Measurements from ENCODE around the gene NAT8L. TPM values are rescaled to one million over a fixed set of nuclear protein-coding genes. Genes with fewer than 3 reads are reported as not detected.

The NAT8L gene
- total RNA-seq, 1 experiment from 2014 or later: 1.6 TPM

GRCh38 chr4:2061186-2062131 is 2.3 kb downstream of the NAT8L start:
- no peaks in the 10 kb centered on the region for H3K36me3 ChIP-seq (ENCODE audit: low read depth, low read length)
- no peak for DNase-seq
- no peaks in the 10 kb centered on the region for H4K20me1 ChIP-seq (ENCODE audit: low read length)
- H3K4me3 ChIP-seq (ENCODE audit: low read length): no peak overlapping the region
- H3K4me2 ChIP-seq (ENCODE audit: low read length): no peak overlapping the region
- no peak overlapping the region for H3K27ac ChIP-seq (ENCODE audit: low read length)
- ChIA-PET CTCF (interaction anchor here (0.7 kb wide), 1 partner anchor 77 kb away, joined by 6 read pairs; no protein-coding TSS in a partner anchor), POLR2A (ENCODE audit: unreplicated experiment) (no interaction called here)
- TF ChIP-seq EZH2phosphoT487 (IDR thresholded peaks at IDR 0.05; ENCODE audit: borderline replicate concordance, low read length) (no peak), EZH2 (IDR thresholded peaks at IDR 0.05; ENCODE audit: low read length, unreplicated experiment) (no peak), CTCF (conservative IDR thresholded peaks at IDR 0.05; ENCODE audit: low read depth, low read length) (no peak)
- intact Hi-C loops (cut with micrococcal nuclease): no loop called here
- H3F3A ChIP-seq (ENCODE audit: low read length, unreplicated experiment): no peaks in the 10 kb centered on the region
- no peak overlapping the region for H2AFZ ChIP-seq (ENCODE audit: low read length)
- H3K79me2 ChIP-seq (ENCODE audit: low read length): no peaks in the 10 kb centered on the region
- no TSS peak for BruUV-seq (replicated peaks)
- H3K4me1 ChIP-seq (ENCODE audit: insufficient read depth, low read length): no peaks in the 10 kb centered on the region; the same call in 1 of the 2 replicates
- no peaks in the 10 kb centered on the region for H3K9me3 ChIP-seq (ENCODE audit: low read length)
- no peak for ATAC-seq
- H3K27me3 ChIP-seq (ENCODE audit: low read length): no peaks in the 10 kb centered on the region
- H3K9me2 ChIP-seq (replicated peaks; ENCODE audit: low read length): no peaks in the 10 kb centered on the region
- H3K9ac ChIP-seq (ENCODE audit: low read length): no peak overlapping the region

- Histone ChIP-seq H3K4me2 (ENCODE audit: low read length) (no peak overlapping the region), H3K9me2 (replicated peaks; ENCODE audit: low read length) (no peaks in the 10 kb centered on the region), H3K79me2 (ENCODE audit: low read length) (no peaks in the 10 kb centered on the region), H3K4me1 (ENCODE audit: insufficient read depth, low read length) (no peaks in the 10 kb centered on the region; the same call in 1 of the 2 replicates), H3F3A (ENCODE audit: low read length, unreplicated experiment) (no peaks in the 10 kb centered on the region), H2AFZ (ENCODE audit: low read length) (no peak overlapping the region), H3K27ac (ENCODE audit: low read length) (no peak overlapping the region), H4K20me1 (ENCODE audit: low read length) (no peaks in the 10 kb centered on the region), H3K27me3 (ENCODE audit: low read length) (no peaks in the 10 kb centered on the region), H3K9ac (ENCODE audit: low read length) (no peak overlapping the region), H3K9me3 (ENCODE audit: low read length) (no peaks in the 10 kb centered on the region), H3K36me3 (ENCODE audit: low read depth, low read length) (no peaks in the 10 kb centered on the region), H3K4me3 (ENCODE audit: low read length) (no peak overlapping the region)
- ChIA-PET CTCF (interaction anchor here (0.7 kb wide), 1 partner anchor 78 kb away, joined by 6 read pairs; no protein-coding TSS in a partner anchor), POLR2A (ENCODE audit: unreplicated experiment) (no interaction called here)
- intact Hi-C loops (cut with micrococcal nuclease): no loop called here
- no TSS peak for BruUV-seq (replicated peaks)
- DNase-seq (no peak), ATAC-seq (no peak)
- TF ChIP-seq EZH2 (IDR thresholded peaks at IDR 0.05; ENCODE audit: low read length, unreplicated experiment) (no peak), EZH2phosphoT487 (IDR thresholded peaks at IDR 0.05; ENCODE audit: borderline replicate concordance, low read length) (no peak)
Measured at GRCh38 chr4:2062168-2062807, 3.2 kb downstream of the NAT8L start.

- intact Hi-C loops (cut with micrococcal nuclease): no loop called here
Measured at GRCh38 chr4:2062808-2063524, 3.8 kb downstream of the NAT8L start.

More at GRCh38 chr4:2062808-2063524, 3.8 kb downstream of the NAT8L start:
- H3K27me3 ChIP-seq (ENCODE audit: low read length): no peaks in the 10 kb centered on the region
- no peaks in the 10 kb centered on the region for H4K20me1 ChIP-seq (ENCODE audit: low read length)
- H3F3A ChIP-seq (ENCODE audit: low read length, unreplicated experiment): no peaks in the 10 kb centered on the region
- H3K9me3 ChIP-seq (ENCODE audit: low read length): no peaks in the 10 kb centered on the region
- ATAC-seq: no peak
- ChIA-PET POLR2A (ENCODE audit: unreplicated experiment) (no interaction called here), CTCF (no interaction called here)
- no peak overlapping the region for H3K27ac ChIP-seq (ENCODE audit: low read length)
- H3K79me2 ChIP-seq (ENCODE audit: low read length): no peaks in the 10 kb centered on the region
- no TSS peak for BruUV-seq (replicated peaks)
- H2AFZ ChIP-seq (ENCODE audit: low read length): no peak overlapping the region
- no peak for DNase-seq
- no peak overlapping the region for H3K9ac ChIP-seq (ENCODE audit: low read length)
- TF ChIP-seq EZH2 (IDR thresholded peaks at IDR 0.05; ENCODE audit: low read length, unreplicated experiment): no peak
- no peak for TF ChIP-seq CTCF (conservative IDR thresholded peaks at IDR 0.05; ENCODE audit: low read depth, low read length)
- TF ChIP-seq EZH2phosphoT487 (IDR thresholded peaks at IDR 0.05; ENCODE audit: borderline replicate concordance, low read length): no peak
- H3K36me3 ChIP-seq (ENCODE audit: low read depth, low read length): no peaks in the 10 kb centered on the region
- H3K4me2 ChIP-seq (ENCODE audit: low read length): no peak overlapping the region
- no peaks in the 10 kb centered on the region for H3K9me2 ChIP-seq (replicated peaks; ENCODE audit: low read length)
- no peak overlapping the region for H3K4me3 ChIP-seq (ENCODE audit: low read length)
- no peaks in the 10 kb centered on the region; the same call in 1 of the 2 replicates for H3K4me1 ChIP-seq (ENCODE audit: insufficient read depth, low read length)

All from PC-3 (cell line).